Subcutaneous adipose tissue (tissue), 4 donors: ENCODE measurements around the gene BRINP2. TPM values are rescaled to one million over a fixed set of nuclear protein-coding genes. Genes with fewer than 3 reads are reported as not detected.

Source experiments
- CTCF ChIP-seq: fragments of 450-650 bp; IDR thresholded peaks from one replicate; pipeline ENCODE4 v1.5.1; 2016; ENCODE audit warnings: low read depth, mild to moderate bottlenecking, control low read depth, antibody characterized with exemption, moderate library complexity
- total RNA-seq, 4 donors: library from RNA; depleted of rRNA; stranded (reverse); fragments of >200 nt; gene quantifications; one replicate each; pipeline ENCODE4 v1.1.0, GENCODE V29; 2016

Gene BRINP2
- total RNA-seq, 4 donors from 2014 or later = 0.17 to 1.8 (median 0.70) TPM

GRCh38 chr1:177315761-177316160, 145.0 kb downstream of the BRINP2 start:
- no peak for TF ChIP-seq CTCF

- TF ChIP-seq CTCF = no peak
These were observed 157.5 kb downstream of the BRINP2 start for GRCh38 chr1:177328251-177328650.

GRCh38 chr1:177329871-177330270, 159.1 kb downstream of the BRINP2 start:
- no peak for TF ChIP-seq CTCF

Other genes with a start within 250 kb of the BRINP2 start
- under 1 TPM in 1 of 4 donors, not detected in 3; 0.33 TPM for gene ASTN1, start 6.2 kb upstream of the BRINP2 start, total RNA-seq